Mammary epithelial cell (primary cell): ENCODE results near the gene IQCK.

Source experiments
- EZH2 ChIP-seq: IDR thresholded peaks from 2 replicates; pipeline ENCODE4 v1.6.1; 2012; ENCODE audit warnings: low read length, inconsistent platforms, borderline replicate concordance
- TF ChIP-seq, protein P1 (sequence below), 2 donors: IDR thresholded peaks in 1 of 2; conservative IDR thresholded peaks in 1 of 2; 2 replicates each; pipeline ENCODE4 v1.5.1; 2011 to 2012; ENCODE audit warnings: inconsistent platforms in 2 of 2, low read length in 2 of 2, mild to moderate bottlenecking in 2 of 2, control low read depth in 1 of 2, low read depth in 1 of 2; ENCODE audit not compliant: insufficient read depth in 1 of 2; ENCODE audit errors: extremely low read depth in 1 of 2

DNA sequence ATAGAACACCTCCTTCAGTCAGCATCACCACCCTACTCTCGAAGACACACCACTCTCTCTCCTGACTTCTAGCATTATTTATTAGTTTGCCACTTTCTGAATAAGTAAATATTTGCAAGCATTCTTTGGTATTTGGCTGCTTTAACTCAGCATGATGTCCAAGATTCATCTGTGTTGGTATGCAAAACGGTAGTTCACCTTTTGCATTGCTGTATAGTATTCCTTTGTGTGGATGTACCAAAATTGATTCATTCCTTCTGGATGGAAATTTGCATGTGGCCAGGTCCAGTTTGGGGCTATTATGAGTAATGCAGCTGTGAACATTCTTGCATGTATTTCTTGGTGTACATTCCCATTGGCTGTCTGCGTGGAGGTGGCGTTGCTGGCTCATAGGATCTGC, 32.9 kb upstream of the IQCK start:
- TF ChIP-seq, protein P1, sequence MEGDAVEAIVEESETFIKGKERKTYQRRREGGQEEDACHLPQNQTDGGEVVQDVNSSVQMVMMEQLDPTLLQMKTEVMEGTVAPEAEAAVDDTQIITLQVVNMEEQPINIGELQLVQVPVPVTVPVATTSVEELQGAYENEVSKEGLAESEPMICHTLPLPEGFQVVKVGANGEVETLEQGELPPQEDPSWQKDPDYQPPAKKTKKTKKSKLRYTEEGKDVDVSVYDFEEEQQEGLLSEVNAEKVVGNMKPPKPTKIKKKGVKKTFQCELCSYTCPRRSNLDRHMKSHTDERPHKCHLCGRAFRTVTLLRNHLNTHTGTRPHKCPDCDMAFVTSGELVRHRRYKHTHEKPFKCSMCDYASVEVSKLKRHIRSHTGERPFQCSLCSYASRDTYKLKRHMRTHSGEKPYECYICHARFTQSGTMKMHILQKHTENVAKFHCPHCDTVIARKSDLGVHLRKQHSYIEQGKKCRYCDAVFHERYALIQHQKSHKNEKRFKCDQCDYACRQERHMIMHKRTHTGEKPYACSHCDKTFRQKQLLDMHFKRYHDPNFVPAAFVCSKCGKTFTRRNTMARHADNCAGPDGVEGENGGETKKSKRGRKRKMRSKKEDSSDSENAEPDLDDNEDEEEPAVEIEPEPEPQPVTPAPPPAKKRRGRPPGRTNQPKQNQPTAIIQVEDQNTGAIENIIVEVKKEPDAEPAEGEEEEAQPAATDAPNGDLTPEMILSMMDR (conservative IDR thresholded peaks at IDR 0.05 in 1 of 2, IDR thresholded peaks at IDR 0.05 in 1 of 2; ENCODE audit: extremely low read depth in 1 of 2, insufficient read depth in 1 of 2, low read depth in 1 of 2, low read length in 2 of 2), result no peak
- no peak for TF ChIP-seq EZH2
